ENCODE data around the gene CNP.
A peak's percentile ranks its signal among the peaks of the same experiment; 100 is the strongest.
"Not testable (repeated sequence)": the region's sequence is repeated elsewhere in the genome, so short reads cannot be mapped to it uniquely, and the experiment has no call there.

The CNP gene

DNA sequence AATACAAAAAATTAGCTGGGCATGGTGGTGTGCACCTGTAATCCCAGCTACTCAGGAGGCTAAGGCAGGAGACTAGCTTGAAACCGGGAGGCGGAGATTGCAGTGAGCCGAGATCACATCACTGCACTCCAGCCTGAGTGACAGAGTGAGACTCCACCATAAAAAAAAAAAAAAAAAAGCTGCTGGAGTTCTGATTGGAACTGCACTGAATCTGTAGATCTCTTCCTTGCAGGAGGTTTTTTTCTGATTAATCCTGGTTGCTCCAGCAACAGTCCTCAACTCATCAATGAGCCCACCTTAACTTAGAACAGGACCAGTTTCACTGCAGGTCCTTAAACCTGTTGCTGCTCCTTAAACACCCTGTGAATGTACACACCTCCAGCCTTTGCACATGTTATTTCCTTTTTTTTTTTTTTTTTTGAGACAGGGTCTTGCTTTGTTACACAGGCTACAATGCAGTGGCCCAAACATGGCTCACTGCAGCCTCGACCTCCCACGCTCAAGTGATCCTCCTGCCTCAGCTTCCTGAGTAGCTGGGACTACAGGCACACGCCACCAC lies 37.8 kb upstream of the CNP start:
- H3K4me3 ChIP-seq (ENCODE audit: severe bottlenecking), result no peak overlapping the region
- no peaks in the 10 kb centered on the region for H3K9me3 ChIP-seq (ENCODE audit: severe bottlenecking)
- TF ChIP-seq, protein P1, sequence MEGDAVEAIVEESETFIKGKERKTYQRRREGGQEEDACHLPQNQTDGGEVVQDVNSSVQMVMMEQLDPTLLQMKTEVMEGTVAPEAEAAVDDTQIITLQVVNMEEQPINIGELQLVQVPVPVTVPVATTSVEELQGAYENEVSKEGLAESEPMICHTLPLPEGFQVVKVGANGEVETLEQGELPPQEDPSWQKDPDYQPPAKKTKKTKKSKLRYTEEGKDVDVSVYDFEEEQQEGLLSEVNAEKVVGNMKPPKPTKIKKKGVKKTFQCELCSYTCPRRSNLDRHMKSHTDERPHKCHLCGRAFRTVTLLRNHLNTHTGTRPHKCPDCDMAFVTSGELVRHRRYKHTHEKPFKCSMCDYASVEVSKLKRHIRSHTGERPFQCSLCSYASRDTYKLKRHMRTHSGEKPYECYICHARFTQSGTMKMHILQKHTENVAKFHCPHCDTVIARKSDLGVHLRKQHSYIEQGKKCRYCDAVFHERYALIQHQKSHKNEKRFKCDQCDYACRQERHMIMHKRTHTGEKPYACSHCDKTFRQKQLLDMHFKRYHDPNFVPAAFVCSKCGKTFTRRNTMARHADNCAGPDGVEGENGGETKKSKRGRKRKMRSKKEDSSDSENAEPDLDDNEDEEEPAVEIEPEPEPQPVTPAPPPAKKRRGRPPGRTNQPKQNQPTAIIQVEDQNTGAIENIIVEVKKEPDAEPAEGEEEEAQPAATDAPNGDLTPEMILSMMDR (IDR thresholded peaks at IDR 0.05; ENCODE audit: poor library complexity, severe bottlenecking), result no peak
- no peaks in the 10 kb centered on the region for H3K36me3 ChIP-seq (ENCODE audit: low read depth)
- no peak overlapping the region for H3K27ac ChIP-seq (ENCODE audit: poor library complexity, severe bottlenecking)
- no peak for ATAC-seq (ENCODE audit: low read depth)
- H3K4me1 ChIP-seq (ENCODE audit: insufficient read depth, poor library complexity, severe bottlenecking), result peaks cover 9% of the 10 kb centered on the region
- no peaks in the 10 kb centered on the region for H3K27me3 ChIP-seq (ENCODE audit: insufficient read depth, poor library complexity, severe bottlenecking)
- no peak for DNase-seq (ENCODE audit: low spot score)

DNA sequence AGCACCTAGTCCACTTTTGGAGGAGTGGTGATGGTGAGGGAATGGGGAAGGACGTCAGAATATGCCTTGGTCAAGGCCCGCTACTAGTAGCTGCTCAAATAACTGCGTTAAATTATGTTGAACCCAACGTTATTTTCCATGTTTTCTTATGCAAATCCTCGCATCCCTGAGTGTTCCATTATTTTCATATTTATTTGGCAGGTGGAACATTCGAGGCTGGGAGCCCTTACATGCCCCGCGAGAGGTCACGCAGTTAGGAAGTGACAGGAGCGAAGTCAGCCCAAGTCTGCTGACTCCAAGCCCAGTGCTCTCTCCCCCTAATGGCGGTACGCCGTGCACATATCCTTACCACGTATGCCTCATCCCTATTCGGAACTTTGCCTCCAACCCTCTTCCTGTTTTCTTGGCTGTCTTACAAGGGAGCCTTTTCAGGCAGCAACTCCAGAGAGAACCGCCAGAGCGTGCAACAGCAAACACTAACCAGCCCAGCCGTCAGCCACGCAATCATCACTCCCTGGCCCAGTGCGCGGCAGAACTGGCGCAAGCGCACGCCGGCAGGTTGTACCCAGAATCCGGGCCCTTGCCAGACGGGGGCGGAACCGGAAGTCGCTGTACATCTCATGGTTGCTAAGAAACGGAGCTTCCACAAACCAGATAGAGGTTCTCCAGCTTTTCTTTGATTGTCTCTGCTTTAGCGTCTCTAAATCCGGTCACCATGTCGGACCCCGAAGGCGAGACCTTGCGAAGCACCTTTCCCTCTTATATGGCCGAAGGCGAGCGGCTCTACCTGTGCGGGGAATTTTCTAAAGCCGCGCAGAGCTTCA lies 36.4 kb upstream of the CNP start, which contains the start of gene ODAD4:
Gene ODAD4 (plus strand): TSS at position 609 of the 824 bp plus-strand sequence. CDS start 107 bp downstream, at position 716.
- DNase-seq (ENCODE audit: low spot score) (peak; percentile 97), ATAC-seq (ENCODE audit: low read depth) (peak; percentile 99)
- TF ChIP-seq, protein P1 (IDR thresholded peaks at IDR 0.05; ENCODE audit: poor library complexity, severe bottlenecking), result peak; percentile 36
- Histone ChIP-seq H3K27ac (ENCODE audit: poor library complexity, severe bottlenecking) (peak within 1 kb of the TSS; percentile 66), H3K4me1 (ENCODE audit: insufficient read depth, poor library complexity, severe bottlenecking) (peaks cover 9% of the 10 kb centered on the region), H3K4me3 (ENCODE audit: severe bottlenecking) (peak within 1 kb of the TSS; percentile 35), H3K36me3 (ENCODE audit: low read depth) (no peaks in the 10 kb centered on the region), H3K9me3 (ENCODE audit: severe bottlenecking) (no peaks in the 10 kb centered on the region), H3K27me3 (ENCODE audit: insufficient read depth, poor library complexity, severe bottlenecking) (no peaks in the 10 kb centered on the region)

DNA sequence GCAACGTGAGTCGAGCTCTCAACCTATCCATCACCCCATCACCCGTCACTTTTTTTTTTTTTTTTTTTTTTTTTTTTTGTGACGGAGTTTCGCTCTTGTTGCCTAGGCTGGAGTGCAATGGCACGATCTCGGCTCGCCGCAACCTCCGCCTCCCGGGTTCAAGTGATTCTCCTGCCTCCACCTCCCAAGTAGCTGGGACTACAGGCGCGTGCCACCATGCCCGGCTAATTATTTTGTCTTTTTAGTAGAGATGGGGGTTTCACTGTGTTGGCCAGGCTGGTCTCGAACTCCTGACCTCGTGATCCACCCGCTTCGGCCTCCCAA lies 35.8 kb upstream of the CNP start:
- Histone ChIP-seq H3K4me3 (ENCODE audit: severe bottlenecking) (peak overlapping the region; percentile 35), H3K27ac (ENCODE audit: poor library complexity, severe bottlenecking) (peak overlapping the region; percentile 66)
- not testable (repeated sequence) for DNase-seq (ENCODE audit: low spot score); H3K4me1 ChIP-seq (ENCODE audit: insufficient read depth, poor library complexity, severe bottlenecking); H3K9me3 ChIP-seq (ENCODE audit: severe bottlenecking); H3K27me3 ChIP-seq (ENCODE audit: insufficient read depth, poor library complexity, severe bottlenecking); ATAC-seq (ENCODE audit: low read depth); H3K36me3 ChIP-seq (ENCODE audit: low read depth)

DNA sequence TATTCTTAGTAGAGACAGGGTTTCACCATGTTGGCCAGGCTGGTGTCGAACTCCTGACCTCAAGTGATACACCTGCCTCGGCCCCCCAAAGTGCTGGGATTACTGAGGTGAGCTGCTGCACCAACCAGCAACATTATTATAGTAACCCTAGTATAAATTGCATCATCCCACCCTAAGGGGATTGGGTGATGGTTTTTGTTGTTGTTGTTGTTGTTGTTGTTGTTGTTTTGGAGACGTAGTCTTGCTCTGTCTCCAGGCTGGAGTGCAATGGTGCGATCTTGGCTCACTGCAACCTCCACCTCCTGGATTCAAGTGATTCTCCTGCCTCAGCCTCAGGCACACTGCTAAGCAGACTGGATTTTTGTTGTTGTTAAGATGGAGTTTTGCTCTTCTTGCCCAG lies 34.9 kb upstream of the CNP start:
- not testable (repeated sequence) for H3K36me3 ChIP-seq (ENCODE audit: low read depth); DNase-seq (ENCODE audit: low spot score); H3K4me3 ChIP-seq (ENCODE audit: severe bottlenecking); ATAC-seq (ENCODE audit: low read depth); H3K4me1 ChIP-seq (ENCODE audit: insufficient read depth, poor library complexity, severe bottlenecking); H3K27me3 ChIP-seq (ENCODE audit: insufficient read depth, poor library complexity, severe bottlenecking); H3K27ac ChIP-seq (ENCODE audit: poor library complexity, severe bottlenecking); H3K9me3 ChIP-seq (ENCODE audit: severe bottlenecking)

DNA sequence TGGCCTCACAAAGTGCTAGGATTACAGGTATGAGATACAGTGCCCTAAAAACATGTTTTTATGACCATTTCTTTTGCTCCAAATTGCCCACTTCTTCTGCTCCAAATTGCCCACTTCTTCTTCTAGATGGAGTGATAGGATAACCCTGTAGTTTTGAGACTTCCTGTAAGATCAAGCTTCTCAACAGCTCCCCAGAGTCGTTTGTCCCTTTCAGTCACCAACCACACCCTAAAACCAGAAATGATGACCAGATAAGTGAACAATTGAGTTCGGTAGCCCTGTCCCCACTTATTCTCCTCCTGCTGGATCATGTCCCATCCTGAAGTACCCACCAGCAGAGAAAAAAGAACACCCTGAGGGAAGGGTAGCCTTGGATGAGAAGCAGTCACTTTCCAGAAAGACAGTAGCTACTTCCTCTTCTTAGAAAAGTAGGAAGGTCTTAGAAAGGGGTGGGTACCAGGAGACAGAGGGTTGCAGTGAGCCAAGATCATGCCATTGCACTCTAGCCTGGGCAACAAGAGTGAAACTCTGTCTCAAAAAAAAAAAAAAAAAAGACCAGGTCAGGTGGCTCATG lies 33.7 kb upstream of the CNP start:
- no peaks in the 10 kb centered on the region for H3K36me3 ChIP-seq (ENCODE audit: low read depth)
- TF ChIP-seq, protein P1 (IDR thresholded peaks at IDR 0.05; ENCODE audit: poor library complexity, severe bottlenecking), result no peak
- DNase-seq (ENCODE audit: low spot score) (no peak), ATAC-seq (ENCODE audit: low read depth) (no peak)
- no peak overlapping the region for H3K27ac ChIP-seq (ENCODE audit: poor library complexity, severe bottlenecking)
- H3K4me3 ChIP-seq (ENCODE audit: severe bottlenecking), result no peak overlapping the region
- H3K9me3 ChIP-seq (ENCODE audit: severe bottlenecking), result no peaks in the 10 kb centered on the region
- peaks cover 9% of the 10 kb centered on the region for H3K4me1 ChIP-seq (ENCODE audit: insufficient read depth, poor library complexity, severe bottlenecking)
- no peaks in the 10 kb centered on the region for H3K27me3 ChIP-seq (ENCODE audit: insufficient read depth, poor library complexity, severe bottlenecking)

Measured in RWPE2 (cell line).